IMR-90 (cell line): ENCODE data around the gene RYR3. TPM values are rescaled to one million over a fixed set of nuclear protein-coding genes. Genes with fewer than 3 reads are reported as not detected.

ENCODE experiments used
- ATAC-seq: fragments of 200-7000 bp; cut with Tn5 transposase; 2 replicates; pipeline ENCODE4 v1.9.1; 2020; ENCODE audit warnings: low read depth, mild to moderate bottlenecking, moderate library complexity
- BruUV-seq: library from RNA; stranded (reverse); fragments of 400-500 nt; replicated peaks from 2 replicates; lab custom pipeline; 2021; lab: Mats Ljungman, UMichigan
- CTCF ChIA-PET: fragments of 300-600 bp; formaldehyde crosslinking; extraction: SDS; loops from one replicate; lab custom pipeline; 2021; ENCODE audit warnings: antibody characterized with exemption; lab: Yijun Ruan, JAX
- POLR2A ChIA-PET: fragments of 300-600 bp; sonication (Branson Sonifier 250); formaldehyde crosslinking; loops from one replicate; lab custom pipeline; 2022; ENCODE audit warnings: antibody characterized with exemption; ENCODE audit not compliant: unreplicated experiment; lab: Charles Lee
- DNase-seq: peaks from one replicate; pipeline ENCODE4 v3.0.0; 2013
- H2AFZ ChIP-seq: replicated peaks from 2 replicates; pipeline ENCODE3; 2013; ENCODE audit warnings: low read length, mild to moderate bottlenecking; ENCODE audit not compliant: poor library complexity
- H2AK5ac ChIP-seq: 2 replicates; pipeline ENCODE4 v1.6.1; 2013; ENCODE audit warnings: low read depth, low read length, inconsistent platforms
- H2AK9ac ChIP-seq: replicated peaks from 2 replicates; pipeline ENCODE3; 2013; ENCODE audit warnings: mild to moderate bottlenecking, low read depth, low read length, moderate library complexity; ENCODE audit not compliant: poor library complexity
- H2BK120ac ChIP-seq: 2 replicates; pipeline ENCODE4 v1.6.1; 2013; ENCODE audit warnings: low read depth, low read length, inconsistent platforms
- H2BK15ac ChIP-seq: 3 replicates; pipeline ENCODE4 v1.6.1; 2013; ENCODE audit warnings: low read depth, low read length, inconsistent platforms
- H2BK20ac ChIP-seq: 2 replicates; pipeline ENCODE4 v1.6.1; 2013; ENCODE audit warnings: low read depth, mild to moderate bottlenecking, inconsistent platforms, low read length, moderate library complexity
- H2BK5ac ChIP-seq: 2 replicates; pipeline ENCODE4 v1.6.1; 2013; ENCODE audit warnings: mild to moderate bottlenecking, low read depth, low read length, inconsistent platforms; ENCODE audit not compliant: poor library complexity, severe bottlenecking
- H3K14ac ChIP-seq: replicated peaks from 2 replicates; pipeline ENCODE4 v1.6.1; 2013; ENCODE audit warnings: low read depth, low read length, inconsistent platforms
- H3K18ac ChIP-seq: 2 replicates; pipeline ENCODE4 v1.6.1; 2013; ENCODE audit warnings: low read depth, low read length, control low read depth
- H3K23ac ChIP-seq: 2 replicates; pipeline ENCODE4 v1.6.1; 2013; ENCODE audit warnings: low read depth, low read length, inconsistent platforms
- H3K27ac ChIP-seq: 2 replicates; pipeline ENCODE4 v1.5.1; 2013; ENCODE audit warnings: mild to moderate bottlenecking, control low read depth, low read length; ENCODE audit not compliant: insufficient read depth
- H3K27me3 ChIP-seq: 2 replicates; pipeline ENCODE4 v1.6.1; 2013; ENCODE audit warnings: low read length; ENCODE audit not compliant: control insufficient read depth, insufficient read depth
- H3K36me3 ChIP-seq: 2 replicates; pipeline ENCODE4 v1.6.1; 2013; ENCODE audit warnings: low read length, mixed read lengths; ENCODE audit not compliant: control insufficient read depth, insufficient read depth
- H3K4ac ChIP-seq: 2 replicates; pipeline ENCODE4 v1.6.1; 2013; ENCODE audit warnings: low read depth, low read length, inconsistent platforms
- H3K4me1 ChIP-seq: 2 replicates; pipeline ENCODE4 v1.6.1; 2013; ENCODE audit warnings: low read length, mixed read lengths; ENCODE audit not compliant: control insufficient read depth, insufficient read depth
- H3K4me2 ChIP-seq: 2 replicates; pipeline ENCODE4 v1.6.1; 2013; ENCODE audit warnings: low read depth, mild to moderate bottlenecking, control low read depth, low read length, moderate library complexity
- H3K4me3 ChIP-seq: 2 replicates; pipeline ENCODE4 v1.5.1; 2013; ENCODE audit warnings: low read depth, mild to moderate bottlenecking, control low read depth, low read length, moderate library complexity; ENCODE audit not compliant: insufficient read depth
- H3K56ac ChIP-seq: 2 replicates; pipeline ENCODE4 v1.6.1; 2013; ENCODE audit warnings: low read length, inconsistent platforms; ENCODE audit not compliant: insufficient read depth; ENCODE audit errors: extremely low read depth
- H3K79me1 ChIP-seq, 2 experiments: 2 replicates each; pipeline ENCODE4 v1.6.1; 2013; ENCODE audit warnings: low read length in 2 of 2, inconsistent platforms in 1 of 2, low read depth in 1 of 2
- H3K9ac ChIP-seq: 2 replicates; pipeline ENCODE4 v1.6.1; 2013; ENCODE audit warnings: low read depth, low read length, control low read depth
- H3K9me1 ChIP-seq: 2 replicates; pipeline ENCODE4 v1.6.1; 2013; ENCODE audit warnings: low read length, inconsistent platforms; ENCODE audit not compliant: insufficient read depth
- H3K9me3 ChIP-seq: 2 replicates; pipeline ENCODE4 v1.6.1; 2013; ENCODE audit warnings: low read length; ENCODE audit not compliant: control insufficient read depth, insufficient read depth
- H4K20me1 ChIP-seq: 2 replicates; pipeline ENCODE4 v1.6.1; 2013; ENCODE audit warnings: low read length, inconsistent platforms; ENCODE audit not compliant: insufficient read depth
- H4K5ac ChIP-seq: 2 replicates; pipeline ENCODE4 v1.6.1; 2013; ENCODE audit warnings: mild to moderate bottlenecking, low read depth, low read length, control low read depth
- H4K8ac ChIP-seq, 2 experiments: 2 replicates each; pipeline ENCODE4 v1.6.1; 2013; ENCODE audit warnings: low read depth in 2 of 2, low read length in 2 of 2, control low read depth in 1 of 2, inconsistent platforms in 1 of 2
- H4K91ac ChIP-seq: 2 replicates; pipeline ENCODE4 v1.6.1; 2013; ENCODE audit warnings: low read depth, low read length, inconsistent platforms; ENCODE audit not compliant: insufficient read depth
- BHLHE40 ChIP-seq: fragments of 150-350 bp; IDR thresholded peaks from 2 replicates; pipeline ENCODE4 v1.6.1; 2016; ENCODE audit warnings: mild to moderate bottlenecking, low read depth, low read length
- CHD1 ChIP-seq: IDR thresholded peaks from 2 replicates; pipeline ENCODE4 v1.6.1; 2012; ENCODE audit warnings: low read depth, low read length, improper control_type of control experiment
- FOS ChIP-seq: fragments of 150-350 bp; IDR thresholded peaks from 2 replicates; pipeline ENCODE4 v1.6.1; 2016; ENCODE audit warnings: low read depth, low read length
- MAFK ChIP-seq: IDR thresholded peaks from 2 replicates; pipeline ENCODE4 v1.6.1; 2012; ENCODE audit warnings: low read depth, low read length, improper control_type of control experiment
- NFE2L2 ChIP-seq: fragments of 150-350 bp; IDR thresholded peaks from 2 replicates; pipeline ENCODE4 v1.6.1; 2016; ENCODE audit warnings: low read depth, mild to moderate bottlenecking, low read length
- RAD21 ChIP-seq: IDR thresholded peaks from 2 replicates; pipeline ENCODE4 v1.6.1; 2012; ENCODE audit warnings: low read length, improper control_type of control experiment
- RCOR1 ChIP-seq: IDR thresholded peaks from 2 replicates; pipeline ENCODE4 v1.6.1; 2012; ENCODE audit warnings: mild to moderate bottlenecking, low read length, improper control_type of control experiment; ENCODE audit not compliant: insufficient replicate concordance
- RFX5 ChIP-seq: IDR thresholded peaks from 2 replicates; pipeline ENCODE4 v1.8.0; 2012; ENCODE audit warnings: low read depth, mild to moderate bottlenecking, low read length, moderate library complexity
- WGBS, 2 experiments: methylation state at CpG; one replicate each; pipeline versions ENCODE4 v1.1.5 to v1.1.7; 2013; ENCODE audit warnings: missing lambda C conversion rate in 2 of 2; ENCODE audit not compliant: insufficient read length in 1 of 2; ENCODE audit errors: extremely low coverage in 2 of 2; 5-methylcytosine and 5-hydroxymethylcytosine counted together
- dilution Hi-C: fragments of 300-500 bp; cut with HindIII; formaldehyde crosslinking; loops from one replicate; pipeline ENCODE4 v1.14.3; 2018; ENCODE audit warnings: low sequenced_read_pairs; ENCODE audit not compliant: unreplicated experiment
- in situ Hi-C: fragments of 300-500 bp; cut with MboI; formaldehyde crosslinking; loops from 3 replicates; pipeline ENCODE4 v1.14.3; 2019; ENCODE audit warnings: low sequenced_read_pairs, inconsistent platforms, mixed read lengths
- intact Hi-C: fragments of 100-400 bp; cut with micrococcal nuclease; formaldehyde crosslinking; loops from 2 replicates; pipeline ENCODE4 v1.10.0; 2022
- polyA plus RNA-seq, 3 experiments: library from polyadenylated mRNA; depleted of rRNA; stranded (reverse); fragments of >200 nt; gene quantifications; 2 replicates each; pipeline ENCODE4 v1.2.3, GENCODE V29; 2012; ENCODE audit warnings: low replicate concordance in 1 of 3
- total RNA-seq: library from RNA; depleted of rRNA; stranded (reverse); fragments of >200 nt; gene quantifications from 2 replicates; pipeline ENCODE4 v1.2.3, GENCODE V29; 2012
- TF ChIP-seq, protein P1 (sequence below): fragments of 150-350 bp; IDR thresholded peaks from 2 replicates; pipeline ENCODE4 v1.6.1; 2016; ENCODE audit warnings: low read depth, mild to moderate bottlenecking, low read length, moderate library complexity, borderline replicate concordance
- TF ChIP-seq, protein P2 (sequence below): fragments of 150-350 bp; IDR thresholded peaks from 2 replicates; pipeline ENCODE4 v1.6.1; 2017; ENCODE audit warnings: mild to moderate bottlenecking, antibody characterized with exemption, low read length, low read depth

RYR3 gene
- total and polyA plus RNA-seq, 2 of the 4 experiments (the other 2 are of a cell fraction): 0.18 TPM; not detected in 1

DNA sequence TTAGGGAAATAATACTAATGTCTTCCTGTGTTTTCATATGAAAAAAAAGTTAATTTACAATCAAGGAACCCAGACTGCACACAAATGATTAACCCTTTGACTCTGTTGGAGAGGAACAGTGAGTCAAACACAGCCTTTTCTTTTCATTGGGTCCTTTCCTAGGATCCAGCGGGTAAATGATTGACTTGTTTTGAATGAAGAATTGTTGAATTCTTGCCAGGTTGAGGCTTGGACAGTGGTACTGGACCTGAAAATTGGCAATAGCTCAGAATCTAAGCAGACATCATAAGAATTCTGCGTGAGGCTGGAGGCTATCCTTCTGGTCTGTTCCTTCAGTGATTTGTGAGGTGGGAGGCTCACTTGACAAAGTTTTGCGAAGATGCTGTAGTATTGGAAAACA, 143.0 kb downstream of the RYR3 start:
- Histone ChIP-seq H3K9ac (no peak overlapping the region), H3K23ac (no peak overlapping the region), H2AK9ac (no peak overlapping the region), H4K91ac (no peak overlapping the region), H3K4me3 (no peak overlapping the region), H4K5ac (no peak overlapping the region), H3K56ac (no peak overlapping the region), H3K9me1 (no peaks in the 10 kb centered on the region), H3K27me3 (peaks cover 9% of the 10 kb centered on the region; the same call in 1 of the 2 replicates), H4K20me1 (no peaks in the 10 kb centered on the region), H3K14ac (no peak overlapping the region), H3K4me2 (no peak overlapping the region), H3K4ac (no peak overlapping the region), H3K27ac (no peak overlapping the region), H3K36me3 (no peaks in the 10 kb centered on the region), H3K9me3 (no peaks in the 10 kb centered on the region), H2BK15ac (no peak overlapping the region), H2BK20ac (no peak overlapping the region), H3K4me1 (no peaks in the 10 kb centered on the region), H2AK5ac (no peak overlapping the region), H4K8ac (no peak overlapping the region), H3K79me1 (no peaks in the 10 kb centered on the region), H2BK5ac (no peak overlapping the region), H2BK120ac (no peak overlapping the region), H2AFZ (no peak overlapping the region), H3K18ac (no peak overlapping the region)
- 40% methylated on average over 1 of the region's 3 CpGs; no CpG with 5 or more reads in 1 of the 2 experiments for WGBS, 2 experiments
- no TSS peak for BruUV-seq
- ChIA-PET POLR2A (no interaction called here), CTCF (interaction anchor here (0.5 kb wide), 1 partner anchor 60 kb away, joined by 3 read pairs; no protein-coding TSS in a partner anchor)
- ATAC-seq (no peak), DNase-seq (no peak)
- dilution Hi-C loops: no loop called here
- TF ChIP-seq FOS: no peak
- TF ChIP-seq, protein P1, sequence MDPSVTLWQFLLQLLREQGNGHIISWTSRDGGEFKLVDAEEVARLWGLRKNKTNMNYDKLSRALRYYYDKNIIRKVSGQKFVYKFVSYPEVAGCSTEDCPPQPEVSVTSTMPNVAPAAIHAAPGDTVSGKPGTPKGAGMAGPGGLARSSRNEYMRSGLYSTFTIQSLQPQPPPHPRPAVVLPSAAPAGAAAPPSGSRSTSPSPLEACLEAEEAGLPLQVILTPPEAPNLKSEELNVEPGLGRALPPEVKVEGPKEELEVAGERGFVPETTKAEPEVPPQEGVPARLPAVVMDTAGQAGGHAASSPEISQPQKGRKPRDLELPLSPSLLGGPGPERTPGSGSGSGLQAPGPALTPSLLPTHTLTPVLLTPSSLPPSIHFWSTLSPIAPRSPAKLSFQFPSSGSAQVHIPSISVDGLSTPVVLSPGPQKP: no peak
- no peak for TF ChIP-seq RAD21
- no peak for TF ChIP-seq CHD1
- TF ChIP-seq MAFK: no peak
- TF ChIP-seq RFX5: no peak
- TF ChIP-seq NFE2L2: no peak
- no peak for TF ChIP-seq BHLHE40
- TF ChIP-seq RCOR1: no peak
- TF ChIP-seq, protein P2, sequence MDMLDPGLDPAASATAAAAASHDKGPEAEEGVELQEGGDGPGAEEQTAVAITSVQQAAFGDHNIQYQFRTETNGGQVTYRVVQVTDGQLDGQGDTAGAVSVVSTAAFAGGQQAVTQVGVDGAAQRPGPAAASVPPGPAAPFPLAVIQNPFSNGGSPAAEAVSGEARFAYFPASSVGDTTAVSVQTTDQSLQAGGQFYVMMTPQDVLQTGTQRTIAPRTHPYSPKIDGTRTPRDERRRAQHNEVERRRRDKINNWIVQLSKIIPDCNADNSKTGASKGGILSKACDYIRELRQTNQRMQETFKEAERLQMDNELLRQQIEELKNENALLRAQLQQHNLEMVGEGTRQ: no peak
- intact Hi-C loops: no loop called here
- in situ Hi-C loops: no loop called here
